Tibial nerve (tissue), 4 donors: ENCODE results near the gene PPM1H. TPM values are rescaled to one million over a fixed set of nuclear protein-coding genes. Genes with fewer than 3 reads are reported as not detected.

Experiments
- DNase-seq, 2 donors: peaks; one replicate each; pipeline ENCODE4 v3.0.0-alpha.2; 2019; ENCODE audit warnings: low spot score in 2 of 2
- H3K27ac ChIP-seq, 4 donors: fragments of 200-600 bp; sonication (generic) in 3 of 4; one replicate each; pipeline ENCODE4 v1.5.1; 2017 to 2019; ENCODE audit warnings: mild to moderate bottlenecking in 1 of 4
- H3K27me3 ChIP-seq, 2 donors: fragments of 200-600 bp; sonication (generic) in 1 of 2; one replicate each; pipeline versions ENCODE4 v1.5.1 to v1.6.0; 2017 to 2019
- H3K36me3 ChIP-seq, 3 donors: fragments of 200-600 bp; sonication (generic); one replicate each; pipeline ENCODE4 v1.5.1; 2018 to 2019
- H3K4me1 ChIP-seq, 4 donors: fragments of 200-600 bp; sonication (generic) in 3 of 4; one replicate each; pipeline ENCODE4 v1.5.1; 2017 to 2019
- H3K4me3 ChIP-seq, 4 donors: fragments of 200-600 bp; sonication (generic) in 3 of 4; one replicate each; pipeline ENCODE4 v1.5.1; 2017 to 2019; ENCODE audit warnings: mild to moderate bottlenecking in 1 of 4, moderate library complexity in 1 of 4
- H3K9me3 ChIP-seq, 4 donors: fragments of 200-600 bp; sonication (generic) in 3 of 4; one replicate each; pipeline ENCODE4 v1.5.1; 2017 to 2019
- EP300 ChIP-seq, 2 donors: sonication (generic); formaldehyde crosslinking; IDR thresholded peaks; one replicate each; pipeline ENCODE4 v1.6.1; 2017; ENCODE audit warnings: antibody characterized with exemption in 2 of 2, mild to moderate bottlenecking in 1 of 2
- POLR2A ChIP-seq, 2 donors: fragments of 450-650 bp; IDR thresholded peaks; one replicate each; pipeline ENCODE4 v1.6.1; 2017; ENCODE audit warnings: antibody characterized with exemption in 2 of 2, mild to moderate bottlenecking in 2 of 2, moderate library complexity in 2 of 2
- WGBS, 2 donors: methylation state at CpG; one replicate each; pipeline ENCODE4 v1.1.5; 2018; 5-methylcytosine and 5-hydroxymethylcytosine counted together
- total RNA-seq, 4 donors: library from RNA; depleted of rRNA; stranded (reverse); fragments of >200 nt; gene quantifications; one replicate each; pipeline ENCODE4 v1.1.0, GENCODE V29; 2016
- TF ChIP-seq, protein P1 (sequence below), 5 experiments: fragments of 200-600 bp in 3 of 5; fragments of 450-650 bp in 2 of 5; sonication (generic) in 3 of 5; IDR thresholded peaks; one replicate each; pipeline ENCODE4 v1.5.1; 2016 to 2019; ENCODE audit warnings: antibody characterized with exemption in 5 of 5, mild to moderate bottlenecking in 3 of 5, moderate library complexity in 2 of 5

Gene PPM1H
- total RNA-seq, 4 donors from 2014 or later, result 0.78 to 2.6 (median 1.3) TPM

DNA sequence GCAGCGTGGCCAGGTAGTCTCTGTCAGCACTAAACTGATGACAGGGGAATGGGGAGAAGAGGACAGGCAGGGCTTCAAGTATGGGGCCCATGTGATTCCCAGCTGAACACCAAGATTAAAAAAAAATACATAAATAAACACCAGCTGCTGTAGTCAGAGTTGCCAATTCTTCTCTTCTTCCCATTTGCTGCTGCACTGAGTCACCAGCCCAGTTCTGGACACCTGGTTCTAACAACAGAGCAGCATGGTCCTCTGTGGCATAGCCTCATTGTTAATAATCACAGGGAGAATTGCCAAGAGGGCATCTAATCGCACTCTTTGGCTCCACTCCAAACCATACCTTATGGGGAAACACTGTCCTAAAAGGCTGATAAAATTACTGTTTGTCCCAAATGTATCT lies 15.1 kb downstream of the PPM1H start:
- Histone ChIP-seq H3K4me3 (no peak overlapping the region), H3K9me3 (no peaks in the 10 kb centered on the region), H3K36me3 (no peaks in the 10 kb centered on the region), H3K27me3 (no peaks in the 10 kb centered on the region), H3K4me1 (no peaks in the 10 kb centered on the region), H3K27ac (no peak overlapping the region)
- no peak for DNase-seq
- TF ChIP-seq POLR2A (IDR thresholded peaks at IDR 0.05) (no peak), EP300 (IDR thresholded peaks at IDR 0.05) (no peak)
- TF ChIP-seq, protein P1, sequence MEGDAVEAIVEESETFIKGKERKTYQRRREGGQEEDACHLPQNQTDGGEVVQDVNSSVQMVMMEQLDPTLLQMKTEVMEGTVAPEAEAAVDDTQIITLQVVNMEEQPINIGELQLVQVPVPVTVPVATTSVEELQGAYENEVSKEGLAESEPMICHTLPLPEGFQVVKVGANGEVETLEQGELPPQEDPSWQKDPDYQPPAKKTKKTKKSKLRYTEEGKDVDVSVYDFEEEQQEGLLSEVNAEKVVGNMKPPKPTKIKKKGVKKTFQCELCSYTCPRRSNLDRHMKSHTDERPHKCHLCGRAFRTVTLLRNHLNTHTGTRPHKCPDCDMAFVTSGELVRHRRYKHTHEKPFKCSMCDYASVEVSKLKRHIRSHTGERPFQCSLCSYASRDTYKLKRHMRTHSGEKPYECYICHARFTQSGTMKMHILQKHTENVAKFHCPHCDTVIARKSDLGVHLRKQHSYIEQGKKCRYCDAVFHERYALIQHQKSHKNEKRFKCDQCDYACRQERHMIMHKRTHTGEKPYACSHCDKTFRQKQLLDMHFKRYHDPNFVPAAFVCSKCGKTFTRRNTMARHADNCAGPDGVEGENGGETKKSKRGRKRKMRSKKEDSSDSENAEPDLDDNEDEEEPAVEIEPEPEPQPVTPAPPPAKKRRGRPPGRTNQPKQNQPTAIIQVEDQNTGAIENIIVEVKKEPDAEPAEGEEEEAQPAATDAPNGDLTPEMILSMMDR (IDR thresholded peaks at IDR 0.05), result no peak
- 38 to 48% methylated on average over 2 of the region's 2 CpGs for WGBS, 2 donors

- DNase-seq, result no peak
- H3K9me3 ChIP-seq, result no peaks in the 10 kb centered on the region
- H3K4me3 ChIP-seq, result no peak overlapping the region
- WGBS, 2 donors, result 65 to 71% methylated on average over 1 of the region's 1 CpG
- no peaks in the 10 kb centered on the region for H3K27me3 ChIP-seq
- TF ChIP-seq EP300 (IDR thresholded peaks at IDR 0.05) (no peak), POLR2A (IDR thresholded peaks at IDR 0.05) (no peak)
- TF ChIP-seq, protein P1 (IDR thresholded peaks at IDR 0.05), result no peak
- no peak overlapping the region for H3K27ac ChIP-seq
- H3K36me3 ChIP-seq, result no peaks in the 10 kb centered on the region
- H3K4me1 ChIP-seq, result no peaks in the 10 kb centered on the region
Observed at GRCh38 chr12:62917926-62918325, 17.0 kb downstream of the PPM1H start.

GRCh38 chr12:62916632-62917425 lies 18.1 kb downstream of the PPM1H start:
- no peak overlapping the region for H3K4me3 ChIP-seq
- H3K4me1 ChIP-seq, result no peaks in the 10 kb centered on the region
- WGBS, 2 donors, result 56 to 59% methylated on average over 7 of the region's 7 CpGs
- H3K9me3 ChIP-seq, result no peaks in the 10 kb centered on the region
- H3K27me3 ChIP-seq, result no peaks in the 10 kb centered on the region
- DNase-seq, result no peak
- TF ChIP-seq EP300 (IDR thresholded peaks at IDR 0.05) (no peak), POLR2A (IDR thresholded peaks at IDR 0.05) (no peak)
- TF ChIP-seq, protein P1 (IDR thresholded peaks at IDR 0.05), result no peak
- H3K36me3 ChIP-seq, result no peaks in the 10 kb centered on the region
- no peak overlapping the region for H3K27ac ChIP-seq

DNA sequence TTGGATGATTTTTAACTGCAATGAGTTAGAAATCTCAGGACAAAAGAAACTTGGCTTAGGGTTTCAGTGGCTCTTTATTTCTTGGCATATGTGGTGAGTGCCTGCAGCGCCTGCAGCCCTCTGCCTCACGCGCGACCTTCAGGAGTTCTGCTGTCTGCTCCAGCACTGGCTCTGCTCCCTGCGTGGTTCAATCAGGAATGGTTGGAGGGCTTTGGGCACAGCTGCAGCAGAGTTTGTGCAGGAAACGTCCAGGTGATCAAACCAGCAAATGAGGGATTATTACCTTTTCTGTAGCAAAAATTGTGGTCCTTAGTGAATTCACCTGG lies 19.8 kb downstream of the PPM1H start:
- no peak for DNase-seq
- Histone ChIP-seq H3K27ac (no peak overlapping the region), H3K9me3 (no peaks in the 10 kb centered on the region), H3K4me1 (no peaks in the 10 kb centered on the region), H3K36me3 (no peaks in the 10 kb centered on the region), H3K27me3 (no peaks in the 10 kb centered on the region), H3K4me3 (no peak overlapping the region)
- no peak for TF ChIP-seq EP300 (IDR thresholded peaks at IDR 0.05)
- TF ChIP-seq POLR2A (IDR thresholded peaks at IDR 0.05), result no peak
- TF ChIP-seq, protein P1 (IDR thresholded peaks at IDR 0.05), result no peak
- WGBS, 2 donors, result 87 to 89% methylated on average over 6 of the region's 6 CpGs

DNA sequence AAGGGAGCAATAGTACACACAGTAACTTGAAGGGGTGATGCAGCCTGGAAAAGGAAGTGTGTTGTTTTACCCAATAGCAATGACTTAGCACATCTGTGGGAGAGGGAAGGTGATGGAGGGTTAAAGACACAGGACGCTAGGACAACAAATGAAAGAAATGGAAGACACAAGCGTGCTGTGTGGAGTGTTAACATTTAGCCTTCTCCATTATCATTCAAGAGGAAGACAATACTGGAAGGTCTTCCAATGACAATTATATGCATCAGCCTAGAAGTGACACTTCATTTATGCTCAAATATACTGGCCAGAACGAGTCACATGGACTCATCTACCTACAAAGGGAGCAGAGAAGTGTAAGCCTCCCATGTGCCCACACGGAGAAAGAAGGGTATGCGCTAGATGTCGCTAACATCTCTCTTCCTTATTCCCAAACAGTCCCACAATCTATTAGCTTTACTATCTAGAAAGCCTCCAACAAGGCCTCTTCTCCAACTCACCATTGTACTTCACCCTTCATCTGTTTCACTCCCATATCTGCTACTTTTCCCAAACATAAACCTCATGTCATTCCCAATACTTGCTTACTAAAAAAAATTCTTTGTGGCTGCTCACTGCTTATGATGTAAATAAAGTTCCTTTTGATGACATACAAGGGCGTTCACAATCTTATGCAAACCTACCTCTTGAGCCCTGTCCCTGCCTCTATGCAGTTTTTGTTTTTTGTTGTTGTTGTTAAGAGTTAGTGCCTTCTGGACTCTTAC lies 20.3 kb downstream of the PPM1H start:
- no peaks in the 10 kb centered on the region for H3K4me1 ChIP-seq
- no peaks in the 10 kb centered on the region for H3K27me3 ChIP-seq
- no peak for DNase-seq
- H3K9me3 ChIP-seq, result no peaks in the 10 kb centered on the region
- no peaks in the 10 kb centered on the region for H3K36me3 ChIP-seq
- no peak overlapping the region for H3K27ac ChIP-seq
- no peak overlapping the region for H3K4me3 ChIP-seq
- no peak for TF ChIP-seq POLR2A (IDR thresholded peaks at IDR 0.05)
- TF ChIP-seq EP300 (IDR thresholded peaks at IDR 0.05), result no peak
- TF ChIP-seq, protein P1 (IDR thresholded peaks at IDR 0.05), result no peak
- 81 to 88% methylated on average over 7 of the region's 7 CpGs for WGBS, 2 donors
